Activated CD4-positive, alpha-beta T cell treated with anti-CD3 and anti-CD28 coated beads for 24 hours (primary cell): ENCODE data around the gene CD80.
"Not testable (repeated sequence)": the region's sequence is repeated elsewhere in the genome, so short reads cannot be mapped to it uniquely, and the experiment has no call there.

Experiments used
- DNase-seq, 2 donors: peaks; one replicate each; pipeline ENCODE4 v3.0.0-alpha.2; 2020; ENCODE audit warnings: low read depth in 2 of 2

CD80 gene, protein sequence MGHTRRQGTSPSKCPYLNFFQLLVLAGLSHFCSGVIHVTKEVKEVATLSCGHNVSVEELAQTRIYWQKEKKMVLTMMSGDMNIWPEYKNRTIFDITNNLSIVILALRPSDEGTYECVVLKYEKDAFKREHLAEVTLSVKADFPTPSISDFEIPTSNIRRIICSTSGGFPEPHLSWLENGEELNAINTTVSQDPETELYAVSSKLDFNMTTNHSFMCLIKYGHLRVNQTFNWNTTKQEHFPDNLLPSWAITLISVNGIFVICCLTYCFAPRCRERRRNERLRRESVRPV

DNA sequence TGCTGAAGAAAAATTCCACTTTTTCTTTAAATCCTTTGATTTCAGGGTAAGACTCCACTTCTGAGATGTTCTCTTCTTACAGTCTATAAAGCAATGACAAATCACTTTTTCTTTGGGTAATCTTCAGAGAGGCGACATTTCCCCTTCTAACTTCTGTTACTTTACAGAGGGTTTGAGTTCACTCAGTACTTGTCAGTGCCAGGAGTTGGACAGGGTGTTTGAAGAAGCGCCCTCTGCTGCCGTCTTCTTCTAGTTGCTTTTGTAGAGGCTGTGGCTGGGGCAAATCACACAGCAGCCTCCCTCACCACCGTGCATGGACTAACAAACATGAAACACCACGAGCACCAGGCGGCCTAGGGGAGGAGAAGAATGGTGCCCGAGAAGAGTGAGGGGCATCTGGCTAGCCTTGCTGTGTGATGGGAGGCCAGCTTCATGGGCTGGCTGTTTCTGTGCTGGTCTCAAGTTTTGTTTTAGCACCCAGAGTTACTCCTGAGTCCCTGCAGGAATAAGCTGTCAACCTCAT lies at the start of gene CD80:
Gene CD80 (minus strand): TSS at position 174 of the 523 bp plus-strand sequence. CDS start 1,886 bp downstream, outside the sequence.
- DNase-seq, result peak in 1 of 2 donors; percentile 42

- no peak for DNase-seq
Observed at GRCh38 chr3:119608405-119609000, 49.1 kb upstream of the CD80 start.

- no peak for DNase-seq
Observed at GRCh38 chr3:119604878-119605277, 45.5 kb upstream of the CD80 start.

- no peak for DNase-seq
Observed at GRCh38 chr3:119602676-119603075, 43.3 kb upstream of the CD80 start.

GRCh38 chr3:119601154-119601553 lies 41.7 kb upstream of the CD80 start:
- no peak for DNase-seq

DNA sequence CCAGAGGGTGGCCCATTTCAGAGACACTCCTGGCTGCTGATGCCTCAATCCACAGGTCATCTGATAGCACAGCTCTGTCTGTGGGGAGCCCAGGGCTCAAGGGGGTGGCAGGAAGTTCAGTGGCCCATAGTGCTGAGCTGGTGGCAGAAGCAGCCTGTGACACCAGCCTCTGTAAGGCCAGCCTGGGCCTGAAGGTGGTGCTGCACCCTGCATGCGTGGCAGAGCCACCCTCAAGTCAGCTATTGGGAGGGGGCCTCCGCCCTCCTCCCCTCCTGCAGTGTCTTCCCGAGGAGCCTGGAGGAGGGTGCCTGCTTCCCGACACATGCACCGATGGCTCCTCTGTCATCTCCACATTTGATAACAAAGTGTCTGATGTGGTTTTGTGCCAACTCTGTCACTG lies 41.3 kb upstream of the CD80 start:
- no peak for DNase-seq

DNA sequence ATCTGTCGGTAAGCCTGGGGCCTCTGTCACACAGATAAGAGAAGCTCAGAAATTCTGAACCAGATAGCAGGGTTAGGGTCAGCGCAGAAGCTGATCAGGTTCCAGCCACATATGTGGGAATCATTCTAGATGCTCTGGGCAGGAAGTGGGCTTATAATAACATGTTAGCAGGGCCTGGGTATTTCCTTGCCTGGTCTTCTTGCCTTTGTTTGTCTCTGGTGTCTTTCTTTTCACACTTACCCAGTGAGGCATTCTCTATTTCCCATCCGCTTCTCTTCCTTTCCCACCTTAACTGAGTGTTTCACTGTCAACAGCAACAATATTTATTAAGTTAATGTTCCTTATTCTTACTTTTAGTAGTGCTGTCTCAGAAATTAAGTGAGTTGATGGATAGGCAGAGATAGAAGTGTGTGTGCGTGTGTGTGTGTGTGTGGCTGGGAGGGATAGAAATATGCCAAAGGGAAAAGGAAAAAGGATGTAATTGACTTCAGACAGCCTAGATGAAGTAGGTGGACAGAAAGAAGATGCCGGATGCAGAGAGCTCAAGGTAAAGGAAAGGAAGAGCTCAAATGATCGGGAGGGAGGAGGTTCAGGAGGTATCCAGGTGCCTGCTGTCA lies 40.3 kb upstream of the CD80 start:
- no peak for DNase-seq

- DNase-seq, result no peak
Observed at GRCh38 chr3:119598410-119599098, 39.1 kb upstream of the CD80 start.

DNA sequence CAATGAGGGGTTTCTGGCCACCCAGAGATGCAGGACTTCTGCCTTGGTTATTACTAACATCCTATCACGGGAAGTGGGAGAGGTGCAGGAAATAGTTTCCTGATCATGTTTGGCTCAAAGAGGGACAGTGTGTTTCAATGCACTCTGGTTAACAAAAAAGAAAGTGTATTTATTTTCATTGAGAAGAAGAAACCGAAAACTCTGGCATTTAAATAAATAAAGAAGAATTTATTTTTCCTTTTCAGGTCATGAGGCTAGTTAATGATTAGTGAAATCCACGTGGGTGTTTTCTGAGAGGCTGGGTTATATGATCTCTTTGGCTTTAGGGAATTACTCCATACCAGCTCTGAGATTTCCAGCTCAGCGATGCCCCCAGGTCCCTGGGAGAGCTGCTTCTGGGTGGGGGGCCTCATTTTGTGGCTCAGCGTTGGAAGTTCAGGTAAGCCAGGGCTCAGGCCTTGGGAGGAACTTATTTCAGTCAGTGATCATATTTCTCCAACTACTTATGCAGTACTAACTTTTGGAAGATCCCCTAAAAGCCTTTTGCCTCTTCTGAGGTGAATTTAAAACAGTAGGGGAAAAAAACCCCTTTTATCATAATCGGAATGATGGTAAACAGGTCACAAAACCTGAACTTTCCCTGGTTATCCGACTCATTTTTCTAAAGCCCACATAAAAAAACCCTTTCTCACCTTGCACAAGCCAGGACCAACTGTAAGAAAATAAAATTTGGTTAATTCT lies 38.3 kb upstream of the CD80 start, which contains the start of gene PLA1A:
Gene PLA1A (plus strand): TSS at position 338 of the 741 bp plus-strand sequence. CDS start 29 bp downstream, at position 367.
- DNase-seq, result no peak

DNA sequence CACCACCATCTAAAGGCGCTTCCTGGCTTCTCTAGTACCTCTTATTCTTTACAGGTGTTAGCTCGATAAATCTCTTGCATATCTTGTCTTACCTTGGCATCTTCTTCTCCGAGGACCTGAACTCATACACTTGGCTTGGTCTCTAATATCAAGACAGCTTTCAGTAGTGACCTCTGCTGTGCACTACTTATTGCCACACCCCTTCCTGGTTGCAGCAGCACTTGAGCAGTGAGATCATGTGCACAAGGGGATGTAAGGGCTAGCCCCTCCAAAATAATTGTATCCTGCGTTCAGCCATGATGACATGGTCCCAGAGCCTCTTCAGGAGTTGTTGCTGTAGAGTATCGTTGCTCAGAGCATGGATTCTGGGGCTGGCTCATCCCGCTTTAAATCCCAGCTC lies 37.0 kb upstream of the CD80 start:
- DNase-seq, result no peak

GRCh38 chr3:119595639-119596334 lies 36.4 kb upstream of the CD80 start:
- DNase-seq, result no peak

GRCh38 chr3:119594929-119595328 lies 35.5 kb upstream of the CD80 start:
- DNase-seq, result not testable (repeated sequence)

GRCh38 chr3:119594066-119594465 lies 34.7 kb upstream of the CD80 start:
- DNase-seq, result no peak

GRCh38 chr3:119592861-119593260 lies 33.4 kb upstream of the CD80 start:
- DNase-seq, result no peak

DNA sequence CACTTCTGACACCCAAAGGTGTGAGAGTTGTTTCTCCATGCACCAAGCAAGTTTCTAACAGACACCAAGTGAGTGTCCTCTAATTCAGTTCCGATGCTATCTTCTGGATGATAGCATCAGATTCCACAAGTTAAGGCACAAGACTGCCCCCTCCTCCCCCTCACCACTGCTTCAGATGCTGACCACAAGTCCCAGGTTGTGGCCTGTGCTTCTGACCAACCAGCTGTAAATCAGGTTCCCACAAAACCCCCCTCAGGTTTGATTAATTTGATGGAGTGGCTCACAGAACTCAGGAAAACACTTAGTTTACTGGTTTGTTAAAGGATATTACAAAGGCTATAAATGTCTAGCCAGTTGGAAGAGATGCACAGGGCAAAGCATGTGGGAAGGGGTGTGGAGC lies 31.3 kb upstream of the CD80 start:
- no peak for DNase-seq

DNA sequence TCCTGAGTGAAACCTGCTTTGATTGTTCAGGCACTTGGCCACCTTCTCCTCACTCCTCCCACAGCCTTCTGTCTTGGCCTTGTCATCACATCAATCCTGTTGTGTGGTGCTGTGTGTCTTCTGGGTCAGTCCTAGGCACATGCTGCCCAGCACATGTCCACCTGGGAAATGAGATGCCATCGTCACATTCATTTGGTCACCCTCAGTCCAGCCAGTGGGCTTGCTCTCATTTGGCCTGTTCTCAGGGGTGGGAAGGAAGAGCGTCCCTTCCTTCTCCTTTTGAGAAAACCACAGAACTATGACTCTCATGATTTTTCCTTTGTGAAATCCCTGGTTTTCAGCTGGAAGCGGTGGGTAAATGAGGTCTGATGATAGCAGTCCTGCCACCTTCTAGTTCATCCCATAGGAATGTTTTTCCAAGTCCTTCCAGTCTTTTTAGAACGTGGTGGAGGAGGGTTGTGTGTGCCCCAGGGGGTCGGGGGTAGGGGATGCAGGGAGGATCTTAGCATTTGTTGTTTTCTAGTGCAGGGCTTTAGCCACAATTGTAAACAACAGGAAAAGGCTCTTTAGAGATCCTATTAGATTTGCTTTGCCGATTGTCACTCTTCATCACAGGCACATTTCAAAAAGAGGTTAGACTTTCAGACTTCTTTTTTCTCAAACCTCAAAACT lies 29.8 kb upstream of the CD80 start:
- no peak for DNase-seq

DNA sequence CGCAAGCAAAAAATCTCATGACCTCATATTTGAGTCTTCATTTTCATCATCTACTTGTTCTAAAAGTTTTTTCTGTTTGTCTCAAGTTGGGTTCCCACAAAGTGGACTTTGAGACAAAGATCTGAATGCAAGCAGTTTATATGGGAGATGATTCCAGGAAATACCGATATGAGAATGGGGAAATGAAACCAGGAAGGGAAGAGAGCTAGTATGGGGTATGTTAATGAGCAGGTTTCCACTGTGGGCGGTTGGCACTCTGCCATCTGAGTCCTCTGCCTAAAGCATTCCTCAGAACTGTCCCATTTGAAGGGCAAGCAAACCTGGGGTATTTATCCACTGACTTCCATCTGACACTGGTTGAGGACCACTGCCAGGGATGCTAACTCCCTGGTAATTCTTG lies 28.7 kb upstream of the CD80 start:
- peak in 1 of 2 donors; percentile 10 for DNase-seq

DNA sequence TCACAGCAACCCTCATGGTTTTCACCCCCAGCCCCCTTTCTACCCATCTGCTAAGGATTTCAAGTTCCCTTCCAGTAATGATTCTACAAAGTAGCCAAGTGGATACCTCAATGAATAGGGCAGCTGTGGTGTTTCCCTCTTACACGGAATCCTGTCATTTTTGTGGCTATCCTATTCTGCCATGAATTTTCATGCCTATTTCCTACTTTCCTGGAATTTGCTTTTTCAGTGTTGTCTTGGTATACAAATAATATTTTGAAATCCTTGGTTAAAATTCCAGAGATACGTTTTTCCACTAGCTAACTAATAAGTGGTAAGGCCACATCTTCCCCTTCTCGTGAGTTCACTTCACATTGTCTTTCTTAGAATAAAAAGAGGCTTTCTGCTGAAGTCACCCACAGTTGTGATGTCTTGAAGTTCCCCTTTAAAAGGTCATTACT lies 27.3 kb upstream of the CD80 start:
- no peak for DNase-seq

- DNase-seq, result no peak
Observed at GRCh38 chr3:119585856-119586570, 26.6 kb upstream of the CD80 start.

- no peak for DNase-seq
Observed at GRCh38 chr3:119585208-119585607, 25.8 kb upstream of the CD80 start.
